NCI-H1930 (cell line): Measurements from ENCODE around the gene CTNND2.

Source experiments
- DNase-seq, 2 experiments: peaks; one replicate each; lab custom pipeline; 2025; lab: John Stamatoyannopoulos, UW

Gene CTNND2

GRCh38 chr5:11777096-11777495 lies 127.2 kb downstream of the CTNND2 start:
- DNase-seq, result no peak

GRCh38 chr5:11770310-11770709 lies 133.9 kb downstream of the CTNND2 start:
- DNase-seq, result no peak

- DNase-seq, result no peak
Observed at GRCh38 chr5:11760934-11761603, 143.2 kb downstream of the CTNND2 start.

- DNase-seq, result no peak
Observed at GRCh38 chr5:11758321-11758720, 145.9 kb downstream of the CTNND2 start.

- no peak for DNase-seq
Observed at GRCh38 chr5:11757661-11758060, 146.6 kb downstream of the CTNND2 start.

- DNase-seq, result no peak
Observed at GRCh38 chr5:11737010-11737409, 167.2 kb downstream of the CTNND2 start.

- DNase-seq, result peak in 1 of 2 experiments; percentile 66
Observed at GRCh38 chr5:11734369-11734768, 169.9 kb downstream of the CTNND2 start.

GRCh38 chr5:11733840-11734192 lies 170.4 kb downstream of the CTNND2 start:
- DNase-seq, result no peak

GRCh38 chr5:11733185-11733839 lies 170.9 kb downstream of the CTNND2 start:
- DNase-seq, result no peak

- DNase-seq, result no peak
Observed at GRCh38 chr5:11724940-11725339, 179.3 kb downstream of the CTNND2 start.

- DNase-seq, result peak in 1 of 2 experiments; percentile 56
Observed at GRCh38 chr5:11719888-11720481, 184.3 kb downstream of the CTNND2 start.

GRCh38 chr5:11715461-11716196 lies 188.6 kb downstream of the CTNND2 start:
- DNase-seq, result no peak

GRCh38 chr5:11711932-11712331 lies 192.3 kb downstream of the CTNND2 start:
- no peak for DNase-seq

GRCh38 chr5:11709021-11709420 lies 195.2 kb downstream of the CTNND2 start:
- DNase-seq, result no peak

- no peak for DNase-seq
Observed at GRCh38 chr5:11704916-11705315, 199.3 kb downstream of the CTNND2 start.

GRCh38 chr5:11700391-11700790 lies 203.9 kb downstream of the CTNND2 start:
- DNase-seq, result no peak

GRCh38 chr5:11692636-11693035 lies 211.6 kb downstream of the CTNND2 start:
- DNase-seq, result no peak

GRCh38 chr5:11687498-11687897 lies 216.7 kb downstream of the CTNND2 start:
- no peak for DNase-seq

GRCh38 chr5:11684607-11685006 lies 219.6 kb downstream of the CTNND2 start:
- no peak for DNase-seq

GRCh38 chr5:11683666-11684065 lies 220.6 kb downstream of the CTNND2 start:
- no peak for DNase-seq

- DNase-seq, result no peak
Observed at GRCh38 chr5:11681796-11682195, 222.4 kb downstream of the CTNND2 start.

- DNase-seq, result no peak
Observed at GRCh38 chr5:11679676-11680075, 224.6 kb downstream of the CTNND2 start.

- DNase-seq, result no peak
Observed at GRCh38 chr5:11675184-11675583, 229.1 kb downstream of the CTNND2 start.
